Endothelial cell of umbilical vein (primary cell): ENCODE results near the gene ANKZF1. TPM values are rescaled to one million over a fixed set of nuclear protein-coding genes. Genes with fewer than 3 reads are reported as not detected.

Experiments used
- polyA plus RNA-seq, 4 experiments: library from polyadenylated mRNA; depleted of rRNA in 3 of 4; stranded (reverse) in 3 of 4; unstranded in 1 of 4; fragments of >200 nt; gene quantifications; 2 replicates each; pipeline versions ENCODE4 v1.2.1 to v1.2.3, GENCODE V29; 2011 to 2012; ENCODE audit warnings: missing spikeins in 1 of 4
- total RNA-seq: library from RNA; stranded (reverse); gene quantifications from 2 replicates; pipeline ENCODE4 v1.2.3, GENCODE V29; 2021

ANKZF1 gene
- total and polyA plus RNA-seq, 2 donors (not counting 3 experiments of a cell fraction or from before 2014, with no cell fraction given), result 26.5 to 36.2 TPM

Other genes starting within 250 kb of the ANKZF1 start
- not detected in 2 replicates for gene FEV, start 244.6 kb upstream of the ANKZF1 start, total RNA-seq
- not detected in 2 replicates for gene FEV, start 244.6 kb upstream of the ANKZF1 start, polyA plus RNA-seq
- not detected in 2 replicates for gene CRYBA2, start 236.4 kb upstream of the ANKZF1 start, total RNA-seq
- not detected in 2 replicates for gene CRYBA2, start 236.4 kb upstream of the ANKZF1 start, polyA plus RNA-seq
- gene CFAP65, start 188.3 kb upstream of the ANKZF1 start, total RNA-seq, result not detected in 2 replicates
- gene CFAP65, start 188.3 kb upstream of the ANKZF1 start, polyA plus RNA-seq, result 0.03 TPM in 1 of 2 replicates, not detected in the other
- 0.37 TPM in 1 of 2 replicates, not detected in the other for gene IHH, start 168.9 kb upstream of the ANKZF1 start, total RNA-seq
- gene IHH, start 168.9 kb upstream of the ANKZF1 start, polyA plus RNA-seq, result 0.03 TPM in 1 of 2 replicates, not detected in the other
- 12.1 and 12.9 TPM in 2 replicates for gene NHEJ1, start 69.0 kb upstream of the ANKZF1 start, total RNA-seq
- gene NHEJ1, start 69.0 kb upstream of the ANKZF1 start, polyA plus RNA-seq, result 11.9 and 12.8 TPM in 2 replicates
- 5.2 and 7.1 TPM in 2 replicates for gene SLC23A3, start 59.8 kb upstream of the ANKZF1 start, total RNA-seq
- gene SLC23A3, start 59.8 kb upstream of the ANKZF1 start, polyA plus RNA-seq, result 2.7 and 3.2 TPM in 2 replicates
- 41.0 and 44.0 TPM in 2 replicates for gene CNPPD1, start 52.9 kb upstream of the ANKZF1 start, total RNA-seq
- gene CNPPD1, start 52.9 kb upstream of the ANKZF1 start, polyA plus RNA-seq, result 51.1 and 55.7 TPM in 2 replicates
- 58.2 and 59.5 TPM in 2 replicates for gene RETREG2, start 51.5 kb upstream of the ANKZF1 start, total RNA-seq
- gene RETREG2, start 51.5 kb upstream of the ANKZF1 start, polyA plus RNA-seq, result 68.1 and 76.1 TPM in 2 replicates
- gene ZFAND2B, start 23.0 kb upstream of the ANKZF1 start, total RNA-seq, result 23.3 and 24.0 TPM in 2 replicates
- 52.0 and 52.9 TPM in 2 replicates for gene ZFAND2B, start 23.0 kb upstream of the ANKZF1 start, polyA plus RNA-seq
- 26.6 and 32.5 TPM in 2 replicates for gene ABCB6, start 10.8 kb upstream of the ANKZF1 start, total RNA-seq
- 25.7 and 35.1 TPM in 2 replicates for gene ABCB6, start 10.8 kb upstream of the ANKZF1 start, polyA plus RNA-seq
- gene ATG9A, start 170 bp upstream of the ANKZF1 start, total RNA-seq, result 62.2 and 65.5 TPM in 2 replicates
- 95.0 and 110 TPM in 2 replicates for gene ATG9A, start 170 bp upstream of the ANKZF1 start, polyA plus RNA-seq
- 9.2 and 9.5 TPM in 2 replicates for gene GLB1L, start 15.6 kb downstream of the ANKZF1 start, total RNA-seq
- gene GLB1L, start 15.6 kb downstream of the ANKZF1 start, polyA plus RNA-seq, result 11.9 and 13.6 TPM in 2 replicates
- gene STK16, start 15.7 kb downstream of the ANKZF1 start, total RNA-seq, result 18.8 and 21.1 TPM in 2 replicates
- gene STK16, start 15.7 kb downstream of the ANKZF1 start, polyA plus RNA-seq, result 61.3 and 63.2 TPM in 2 replicates
- not detected in 2 replicates for gene TUBA4B, start 23.4 kb downstream of the ANKZF1 start, total RNA-seq
- gene TUBA4B, start 23.4 kb downstream of the ANKZF1 start, polyA plus RNA-seq, result not detected in 2 replicates
- gene TUBA4A, start 24.1 kb downstream of the ANKZF1 start, total RNA-seq, result 10.7 and 16.5 TPM in 2 replicates
- 24.8 and 29.4 TPM in 2 replicates for gene TUBA4A, start 24.1 kb downstream of the ANKZF1 start, polyA plus RNA-seq
- 27.3 and 30.4 TPM in 2 replicates for gene DNAJB2, start 49.6 kb downstream of the ANKZF1 start, total RNA-seq
- 30.6 and 35.0 TPM in 2 replicates for gene DNAJB2, start 49.6 kb downstream of the ANKZF1 start, polyA plus RNA-seq
- not detected in 2 replicates for gene PTPRN, start 79.6 kb downstream of the ANKZF1 start, total RNA-seq
- gene PTPRN, start 79.6 kb downstream of the ANKZF1 start, polyA plus RNA-seq, result not detected in 2 replicates
- not detected in 2 replicates for gene RESP18, start 102.9 kb downstream of the ANKZF1 start, total RNA-seq
- not detected in 2 replicates for gene RESP18, start 102.9 kb downstream of the ANKZF1 start, polyA plus RNA-seq
- 40.4 and 43.1 TPM in 2 replicates for gene DNPEP, start 158.1 kb downstream of the ANKZF1 start, total RNA-seq
- 77.5 and 83.2 TPM in 2 replicates for gene DNPEP, start 158.1 kb downstream of the ANKZF1 start, polyA plus RNA-seq
- not detected in 2 replicates for gene DES, start 188.6 kb downstream of the ANKZF1 start, total RNA-seq
- gene DES, start 188.6 kb downstream of the ANKZF1 start, polyA plus RNA-seq, result not detected in 2 replicates
- 0.21 and 0.84 TPM in 2 replicates for gene SPEG, start 205.0 kb downstream of the ANKZF1 start, total RNA-seq
- gene SPEG, start 205.0 kb downstream of the ANKZF1 start, polyA plus RNA-seq, result 3.5 TPM in 2 replicates